Heart left ventricle (tissue), 13 donors: ENCODE results near the gene AGPAT2.
"Not testable (repeated sequence)": the region's sequence is repeated elsewhere in the genome, so short reads cannot be mapped to it uniquely, and the experiment has no call there.

ENCODE experiments used
- POLR2A ChIP-seq, 2 donors: fragments of 450-650 bp; IDR thresholded peaks; one replicate each; pipeline ENCODE4 v1.6.1; 2017; ENCODE audit warnings: antibody characterized with exemption in 2 of 2, mild to moderate bottlenecking in 2 of 2, moderate library complexity in 2 of 2
- TF ChIP-seq, protein P1 (sequence below), 12 donors: fragments of 200-600 bp; sonication (generic) in 4 of 12; IDR thresholded peaks; one replicate each; pipeline versions ENCODE4 v1.5.0 to v1.8.0; 2018 to 2022; ENCODE audit warnings: antibody characterized with exemption in 12 of 12, mild to moderate bottlenecking in 5 of 12
- donor health status: ischemic (EF 13 %, LVEDD 7.1; RV severe dilation, severe dysfunction).
- donor health status: DM: no; HTN: yes; CAD: no.
- donor health status: DM: no; HTN: no; CAD: no.
- donor health status: ischemic (EF 25% LVEDD 6.9; RV normal size, moderate dysfunction).
- donor health status: ischemic (EF 25% LVEDD 5.7; RV mildly dilated, moderate dysfunction).
- donor health status: ischemic (EF 35%, LVEDD 5.7; RV mildly dilated, moderate dysfunction).
- donor health status: nonischemic (EF 11% LVEDD 7.7; RV severe dilation, severe dysfunction).
- donor health status: DM: yes; HTN: yes; CAD: no.
- donor health status: PGD.
- donor health status: ischemic (EF 29% LVEDD 5.4; RV normal size, mild dysfunction).
- donor health status: nonischemic (EF 23%, LVEDD 6.1; RV moderate dilation, normal function).

DNA sequence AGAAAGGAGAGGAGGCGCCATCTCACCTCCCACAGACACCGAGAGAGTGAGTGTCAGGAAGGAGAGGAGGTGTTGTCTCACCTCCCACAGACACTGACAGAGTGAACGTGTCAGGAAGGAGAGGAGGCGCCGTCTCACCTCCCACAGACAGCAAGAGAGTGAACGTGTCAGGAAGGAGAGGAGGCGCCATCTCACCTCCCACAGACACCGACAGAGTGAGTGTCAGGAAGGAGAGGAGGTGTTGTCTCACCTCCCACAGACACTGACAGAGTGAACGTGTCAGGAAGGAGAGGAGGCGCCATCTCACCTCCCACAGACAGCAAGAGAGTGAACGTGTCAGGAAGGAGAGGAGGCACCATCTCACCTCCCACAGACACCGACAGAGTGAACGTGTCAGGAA, 55.2 kb downstream of the AGPAT2 start:
- TF ChIP-seq, protein P1, sequence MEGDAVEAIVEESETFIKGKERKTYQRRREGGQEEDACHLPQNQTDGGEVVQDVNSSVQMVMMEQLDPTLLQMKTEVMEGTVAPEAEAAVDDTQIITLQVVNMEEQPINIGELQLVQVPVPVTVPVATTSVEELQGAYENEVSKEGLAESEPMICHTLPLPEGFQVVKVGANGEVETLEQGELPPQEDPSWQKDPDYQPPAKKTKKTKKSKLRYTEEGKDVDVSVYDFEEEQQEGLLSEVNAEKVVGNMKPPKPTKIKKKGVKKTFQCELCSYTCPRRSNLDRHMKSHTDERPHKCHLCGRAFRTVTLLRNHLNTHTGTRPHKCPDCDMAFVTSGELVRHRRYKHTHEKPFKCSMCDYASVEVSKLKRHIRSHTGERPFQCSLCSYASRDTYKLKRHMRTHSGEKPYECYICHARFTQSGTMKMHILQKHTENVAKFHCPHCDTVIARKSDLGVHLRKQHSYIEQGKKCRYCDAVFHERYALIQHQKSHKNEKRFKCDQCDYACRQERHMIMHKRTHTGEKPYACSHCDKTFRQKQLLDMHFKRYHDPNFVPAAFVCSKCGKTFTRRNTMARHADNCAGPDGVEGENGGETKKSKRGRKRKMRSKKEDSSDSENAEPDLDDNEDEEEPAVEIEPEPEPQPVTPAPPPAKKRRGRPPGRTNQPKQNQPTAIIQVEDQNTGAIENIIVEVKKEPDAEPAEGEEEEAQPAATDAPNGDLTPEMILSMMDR (IDR thresholded peaks at IDR 0.05), result not testable (repeated sequence)
- TF ChIP-seq POLR2A (IDR thresholded peaks at IDR 0.05), result not testable (repeated sequence)
